ENCODE results near the gene SLC52A3. TPM values are rescaled to one million over a fixed set of nuclear protein-coding genes. Genes with fewer than 3 reads are reported as not detected.
A peak's percentile ranks its signal among the peaks of the same experiment; 100 is the strongest.
"Not testable (repeated sequence)": the region's sequence is repeated elsewhere in the genome, so short reads cannot be mapped to it uniquely, and the experiment has no call there.

SLC52A3 gene
- 2.3 TPM for total RNA-seq
- long read RNA-seq, transcript SLC52A3-206 (5 exons, 2,611 nt), result major isoform, 6 of 12 reads
- long read RNA-seq, partial matches to known transcripts, result 5 of 12 reads
- long read RNA-seq, other reads (novel, unspliced or antisense), result 1 of 12 reads

DNA sequence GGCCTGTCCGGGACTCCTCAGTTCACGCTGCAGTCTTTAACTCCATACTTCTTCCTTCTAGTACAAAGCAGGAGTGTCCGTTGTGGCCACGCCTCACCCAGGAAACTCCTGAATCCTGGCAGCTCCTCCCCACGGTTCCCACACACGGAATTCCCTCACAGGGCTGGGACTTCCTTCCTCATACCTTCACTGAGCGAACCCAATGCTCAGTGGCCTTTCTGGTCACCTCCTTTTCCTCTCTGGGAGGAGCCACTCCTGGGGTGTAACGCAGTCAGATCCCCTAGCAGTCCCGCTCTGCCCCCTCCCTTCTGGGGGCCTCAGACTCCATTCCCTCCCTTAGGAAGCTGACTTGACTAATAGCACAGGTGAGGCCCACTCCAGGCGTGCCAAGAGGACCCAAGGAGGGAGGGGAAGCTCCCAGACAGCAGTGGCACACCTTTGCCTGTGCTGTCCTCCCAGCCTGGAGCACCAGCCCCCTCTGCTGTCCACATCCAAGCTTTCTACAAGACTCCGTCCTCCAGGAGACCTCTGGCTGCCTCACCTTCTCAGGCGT, at the start of gene SLC52A3:
Gene SLC52A3, minus strand, starts transcription at position 75 of the 553 bp plus-strand sequence. CDS start 2,726 bp downstream, outside the sequence.
- peaks cover 10% of the 10 kb centered on the region for H3K4me1 ChIP-seq
- peak; percentile 33 for DNase-seq
- peak within 1 kb of the TSS; percentile 80 for H3K27ac ChIP-seq (replicated peaks)
- no peaks in the 10 kb centered on the region for H3K36me3 ChIP-seq
- H3K9me3 ChIP-seq (replicated peaks), result no peaks in the 10 kb centered on the region
- H3K4me3 ChIP-seq, result peak within 1 kb of the TSS; percentile 55
- intact Hi-C loops (cut with micrococcal nuclease), result no loop called here
- TF ChIP-seq, protein P1, sequence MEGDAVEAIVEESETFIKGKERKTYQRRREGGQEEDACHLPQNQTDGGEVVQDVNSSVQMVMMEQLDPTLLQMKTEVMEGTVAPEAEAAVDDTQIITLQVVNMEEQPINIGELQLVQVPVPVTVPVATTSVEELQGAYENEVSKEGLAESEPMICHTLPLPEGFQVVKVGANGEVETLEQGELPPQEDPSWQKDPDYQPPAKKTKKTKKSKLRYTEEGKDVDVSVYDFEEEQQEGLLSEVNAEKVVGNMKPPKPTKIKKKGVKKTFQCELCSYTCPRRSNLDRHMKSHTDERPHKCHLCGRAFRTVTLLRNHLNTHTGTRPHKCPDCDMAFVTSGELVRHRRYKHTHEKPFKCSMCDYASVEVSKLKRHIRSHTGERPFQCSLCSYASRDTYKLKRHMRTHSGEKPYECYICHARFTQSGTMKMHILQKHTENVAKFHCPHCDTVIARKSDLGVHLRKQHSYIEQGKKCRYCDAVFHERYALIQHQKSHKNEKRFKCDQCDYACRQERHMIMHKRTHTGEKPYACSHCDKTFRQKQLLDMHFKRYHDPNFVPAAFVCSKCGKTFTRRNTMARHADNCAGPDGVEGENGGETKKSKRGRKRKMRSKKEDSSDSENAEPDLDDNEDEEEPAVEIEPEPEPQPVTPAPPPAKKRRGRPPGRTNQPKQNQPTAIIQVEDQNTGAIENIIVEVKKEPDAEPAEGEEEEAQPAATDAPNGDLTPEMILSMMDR (IDR thresholded peaks at IDR 0.05; ENCODE audit: borderline replicate concordance), result peak; percentile 55
- H3K27me3 ChIP-seq (ENCODE audit: low read depth), result no peaks in the 10 kb centered on the region

DNA sequence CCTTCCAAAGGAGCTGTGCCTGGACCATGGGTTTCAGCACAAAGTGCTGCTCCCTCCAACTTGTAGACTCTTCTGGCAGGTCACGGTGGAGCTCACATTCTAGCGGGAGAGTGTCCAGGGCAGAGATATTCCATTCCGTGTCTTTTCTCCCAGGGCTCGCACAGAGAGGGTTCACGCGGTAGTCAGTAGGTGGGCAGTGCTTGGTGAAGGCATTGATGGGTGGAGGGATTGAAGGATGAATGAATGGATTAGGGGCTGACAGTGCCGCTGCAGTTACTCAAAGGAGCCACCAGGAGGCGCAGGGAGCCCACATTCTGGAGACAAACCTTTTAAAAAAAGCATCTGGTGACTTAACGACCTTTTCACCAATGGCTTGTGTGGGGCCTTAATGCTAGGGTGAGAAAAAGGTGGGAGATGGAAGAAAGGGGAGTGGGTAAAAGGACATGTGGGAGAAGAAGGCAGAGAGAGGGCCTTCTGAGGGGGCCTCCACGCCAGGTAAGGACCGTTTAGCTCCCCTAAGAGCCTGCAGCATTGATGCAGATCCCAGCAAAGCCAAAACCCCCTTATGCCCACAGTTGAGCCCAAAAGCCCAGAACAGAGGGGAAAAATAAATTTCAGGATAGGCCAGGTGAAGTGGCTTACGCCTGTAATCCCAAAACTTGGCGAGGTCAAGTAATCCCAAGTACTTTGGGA, 47.8 kb upstream of the SLC52A3 start:
- DNase-seq, result peak; percentile 46
- H3K4me1 ChIP-seq, result peaks cover 6% of the 10 kb centered on the region
- intact Hi-C loops (cut with micrococcal nuclease), result loop anchor here (5.0 kb wide), 1 partner anchor 141 kb away; no protein-coding TSS in a partner anchor

DNA sequence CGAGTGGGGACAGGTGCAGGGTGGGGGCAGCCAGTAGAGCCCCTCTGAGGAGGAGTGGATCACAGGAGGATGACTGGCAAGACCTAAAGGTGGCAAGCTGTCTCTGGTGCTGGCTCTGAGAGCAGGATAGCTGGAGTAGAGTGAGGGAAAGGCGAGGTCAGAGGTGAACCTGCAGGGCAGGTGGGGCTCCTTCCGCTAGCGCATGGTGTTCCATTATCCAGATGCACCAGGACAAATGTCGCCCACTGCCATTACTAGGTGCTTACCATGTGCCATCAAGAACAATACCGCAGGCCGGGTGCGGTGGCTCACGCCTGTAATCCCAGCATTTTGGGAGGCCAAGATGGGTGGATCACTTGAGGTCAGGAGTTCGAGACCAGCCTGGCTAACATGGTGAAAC, 46.9 kb upstream of the SLC52A3 start:
- intact Hi-C loops (cut with micrococcal nuclease), result loop anchor here (5.0 kb wide), 1 partner anchor 142 kb away; no protein-coding TSS in a partner anchor
- H3K27me3 ChIP-seq (ENCODE audit: low read depth), result peaks cover 59% of the 10 kb centered on the region
- no peak for DNase-seq
- TF ChIP-seq, protein P1 (IDR thresholded peaks at IDR 0.05; ENCODE audit: borderline replicate concordance), result no peak
- H3K4me3 ChIP-seq, result no peak overlapping the region
- H3K9me3 ChIP-seq (replicated peaks), result no peaks in the 10 kb centered on the region
- H3K4me1 ChIP-seq, result no peaks in the 10 kb centered on the region
- no peaks in the 10 kb centered on the region for H3K36me3 ChIP-seq
- H3K27ac ChIP-seq (replicated peaks), result no peak overlapping the region

More for the DNA sequence above, 47.8 kb upstream of the SLC52A3 start:
- Histone ChIP-seq H3K27me3 (ENCODE audit: low read depth) (peaks cover 51% of the 10 kb centered on the region), H3K9me3 (replicated peaks) (no peaks in the 10 kb centered on the region), H3K36me3 (no peaks in the 10 kb centered on the region), H3K27ac (replicated peaks) (no peak overlapping the region), H3K4me3 (no peak overlapping the region)
- TF ChIP-seq, protein P1 (IDR thresholded peaks at IDR 0.05; ENCODE audit: borderline replicate concordance), result peak; percentile 99

DNA sequence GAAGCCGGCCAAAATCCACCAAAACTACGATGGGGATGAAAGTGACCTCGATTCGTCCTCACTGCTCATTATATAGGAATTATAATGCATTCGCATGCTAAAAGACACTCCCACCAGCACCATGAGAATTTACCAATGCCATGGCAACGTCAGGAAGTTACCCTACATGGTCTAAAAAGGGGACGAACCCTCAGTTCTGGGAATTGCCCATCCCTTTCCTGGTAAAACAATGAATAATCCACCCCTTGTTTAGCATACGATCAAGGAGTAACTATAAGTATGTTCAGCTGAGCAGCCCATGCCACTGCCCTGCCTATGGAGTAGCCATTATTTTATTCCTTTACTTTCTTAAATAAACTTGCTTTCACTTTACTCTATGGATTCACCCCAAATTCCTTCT, 45.1 kb upstream of the SLC52A3 start:
- intact Hi-C loops (cut with micrococcal nuclease), result no loop called here
- TF ChIP-seq, protein P1 (IDR thresholded peaks at IDR 0.05; ENCODE audit: borderline replicate concordance), result no peak
- DNase-seq, result no peak
- H3K27me3 ChIP-seq (ENCODE audit: low read depth), result peaks cover 75% of the 10 kb centered on the region
- no peaks in the 10 kb centered on the region for H3K4me1 ChIP-seq
- H3K4me3 ChIP-seq, result no peak overlapping the region
- H3K9me3 ChIP-seq (replicated peaks), result no peaks in the 10 kb centered on the region
- no peaks in the 10 kb centered on the region for H3K36me3 ChIP-seq
- no peak overlapping the region for H3K27ac ChIP-seq (replicated peaks)

DNA sequence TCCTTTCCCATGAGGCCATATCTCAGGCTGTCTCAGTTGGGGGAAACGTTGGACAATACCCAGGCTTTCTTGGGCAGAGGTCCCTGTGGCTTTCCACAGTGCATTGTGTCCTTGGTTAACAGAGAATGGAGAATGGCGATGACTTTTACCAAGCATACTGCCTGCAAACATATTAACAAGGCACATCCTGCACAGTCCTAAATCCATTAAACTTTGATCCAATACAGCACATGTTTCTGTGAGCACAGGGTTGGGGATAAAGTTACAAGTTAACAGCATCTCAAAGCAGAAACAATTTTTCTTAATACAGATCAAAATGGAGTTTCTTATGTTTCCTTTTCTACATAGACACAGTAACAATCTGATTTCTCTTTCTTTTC, 44.1 kb upstream of the SLC52A3 start:
- H3K4me1 ChIP-seq; H3K27ac ChIP-seq (replicated peaks); H3K36me3 ChIP-seq; intact Hi-C loops (cut with micrococcal nuclease); H3K9me3 ChIP-seq (replicated peaks); H3K4me3 ChIP-seq; DNase-seq: not testable (repeated sequence)
- H3K27me3 ChIP-seq (ENCODE audit: low read depth), result peaks cover 80% of the 10 kb centered on the region

DNA sequence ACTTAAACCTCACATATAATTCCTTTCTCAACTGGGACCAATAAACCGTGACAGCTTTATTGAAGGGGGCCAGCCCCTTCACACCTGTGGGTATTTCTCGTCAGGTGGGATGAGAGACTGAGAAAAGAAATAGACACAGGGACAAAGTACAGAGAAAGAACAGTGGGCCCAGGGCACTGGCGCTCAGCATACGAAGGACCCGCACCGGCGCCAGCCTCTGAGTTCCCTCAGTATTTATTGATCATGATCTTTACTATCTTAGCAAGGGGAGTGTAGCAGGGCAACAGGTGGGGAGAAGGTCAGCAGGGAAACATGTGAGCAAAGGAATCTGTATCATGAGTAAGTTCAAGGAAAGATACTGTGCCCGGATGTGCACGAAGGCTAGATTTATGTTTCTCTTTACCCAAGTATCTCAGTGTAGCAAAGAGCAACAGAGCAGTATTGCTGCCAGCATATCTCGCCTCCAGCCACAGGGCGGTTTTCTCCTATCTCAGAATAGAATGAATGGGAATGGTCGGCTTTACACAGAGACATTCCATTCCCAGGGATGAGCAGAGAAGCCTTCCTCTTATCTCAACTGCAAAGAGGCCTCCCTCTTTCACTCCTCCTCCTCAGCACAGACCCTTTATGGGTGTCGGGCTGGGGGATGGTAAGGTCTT, 43.6 kb upstream of the SLC52A3 start:
- H3K4me1 ChIP-seq; H3K4me3 ChIP-seq; DNase-seq; intact Hi-C loops (cut with micrococcal nuclease); H3K36me3 ChIP-seq; H3K9me3 ChIP-seq (replicated peaks); H3K27ac ChIP-seq (replicated peaks): not testable (repeated sequence)
- H3K27me3 ChIP-seq (ENCODE audit: low read depth), result peaks cover 84% of the 10 kb centered on the region
